Effector CD4-positive, alpha-beta T cell (primary cell): ENCODE data around the gene SND1.

Source experiments
- DNase-seq: peaks from one replicate; pipeline ENCODE4 v3.0.0-alpha.2; 2020

SND1 gene

GRCh38 chr7:128029405-128029995 is 377.5 kb downstream of the SND1 start:
- no peak for DNase-seq

GRCh38 chr7:128030263-128030653 is 378.3 kb downstream of the SND1 start:
- DNase-seq: no peak

- DNase-seq: no peak
These were observed 378.9 kb downstream of the SND1 start, which contains the start of gene LRRC4 for GRCh38 chr7:128030654-128031611. LRRC4 (minus strand) TSS chr7:128031437; CDS start chr7:128030640, 797 bp downstream.

- DNase-seq: peak; percentile 15
These were observed 380.1 kb downstream of the SND1 start for GRCh38 chr7:128031901-128032604.

GRCh38 chr7:128032605-128033235 is 380.7 kb downstream of the SND1 start:
- DNase-seq: no peak

- DNase-seq: no peak
These were observed 381.3 kb downstream of the SND1 start for GRCh38 chr7:128033246-128033645.

GRCh38 chr7:128034825-128035224 is 382.8 kb downstream of the SND1 start:
- no peak for DNase-seq

- no peak for DNase-seq
These were observed 383.7 kb downstream of the SND1 start for GRCh38 chr7:128035712-128036111.

- DNase-seq: no peak
These were observed 384.4 kb downstream of the SND1 start for GRCh38 chr7:128036226-128036940.

- DNase-seq: no peak
These were observed 385.1 kb downstream of the SND1 start for GRCh38 chr7:128037081-128037480.

GRCh38 chr7:128037880-128038619 is 386.1 kb downstream of the SND1 start:
- DNase-seq: no peak

GRCh38 chr7:128039544-128039953 is 387.6 kb downstream of the SND1 start:
- DNase-seq: no peak

- no peak for DNase-seq
These were observed 388.2 kb downstream of the SND1 start for GRCh38 chr7:128040205-128040604.

- DNase-seq: no peak
These were observed 389.2 kb downstream of the SND1 start for GRCh38 chr7:128041203-128041602.

- no peak for DNase-seq
These were observed 390.0 kb downstream of the SND1 start for GRCh38 chr7:128042012-128042411.

GRCh38 chr7:128044064-128044463 is 392.1 kb downstream of the SND1 start:
- no peak for DNase-seq

- no peak for DNase-seq
These were observed 393.2 kb downstream of the SND1 start for GRCh38 chr7:128045158-128045557.

- no peak for DNase-seq
These were observed 393.8 kb downstream of the SND1 start for GRCh38 chr7:128045766-128046165.

- no peak for DNase-seq
These were observed 400.4 kb downstream of the SND1 start for GRCh38 chr7:128052404-128052803.

GRCh38 chr7:128053023-128053422 is 401.0 kb downstream of the SND1 start:
- no peak for DNase-seq

- DNase-seq: no peak
These were observed 402.0 kb downstream of the SND1 start for GRCh38 chr7:128053991-128054390.

GRCh38 chr7:128054511-128054910 is 402.5 kb downstream of the SND1 start:
- DNase-seq: no peak
